Activated CD4-positive, alpha-beta T cell treated with anti-CD3 and anti-CD28 coated beads for 1 hour (primary cell): ENCODE measurements around the gene FLII.
"Not testable (repeated sequence)": the region's sequence is repeated elsewhere in the genome, so short reads cannot be mapped to it uniquely, and the experiment has no call there.

Source experiments
- DNase-seq: peaks from one replicate; pipeline ENCODE4 v3.0.0-alpha.2; 2020

FLII gene

GRCh38 chr17:18217412-18218015 lies 41.0 kb downstream of the FLII start:
- DNase-seq: peak; percentile 54

GRCh38 chr17:18216906-18217305 lies 41.6 kb downstream of the FLII start:
- DNase-seq: not testable (repeated sequence)

GRCh38 chr17:18213666-18214270 lies 44.8 kb downstream of the FLII start:
- no peak for DNase-seq

GRCh38 chr17:18208092-18208491 lies 50.4 kb downstream of the FLII start:
- no peak for DNase-seq

GRCh38 chr17:18206962-18207361 lies 51.6 kb downstream of the FLII start:
- no peak for DNase-seq

- no peak for DNase-seq
Measured at GRCh38 chr17:18205861-18206260, 52.7 kb downstream of the FLII start.

GRCh38 chr17:18203308-18203707 lies 55.2 kb downstream of the FLII start:
- DNase-seq: no peak

GRCh38 chr17:18201108-18201507 lies 57.4 kb downstream of the FLII start:
- DNase-seq: no peak

GRCh38 chr17:18198530-18198929 lies 60.0 kb downstream of the FLII start:
- DNase-seq: no peak

GRCh38 chr17:18197535-18198194 lies 60.9 kb downstream of the FLII start:
- DNase-seq: no peak

GRCh38 chr17:18195246-18195645 lies 63.3 kb downstream of the FLII start:
- no peak for DNase-seq
